ENCODE data around the gene NOS2.

- TF ChIP-seq EZH2 (IDR thresholded peaks at IDR 0.05; ENCODE audit: borderline replicate concordance, low read depth, low read length, poor library complexity, severe bottlenecking) (no peak), CTCF (conservative IDR thresholded peaks at IDR 0.05; ENCODE audit: low read depth, low read length) (no peak)
Observed at GRCh38 chr17:27770877-27771276, 29.5 kb downstream of the NOS2 start.

All from A673 (cell line).